Suppressor macrophage (primary cell): ENCODE results near the gene KCNH1.

Experiments used
- DNase-seq, 4 experiments: peaks; one replicate each; pipeline ENCODE4 v3.0.0-alpha.2; 2020 to 2022
- total RNA-seq, 17 experiments: gene quantifications; one replicate each; lab custom pipeline; 2026; ENCODE audit warnings: mixed read lengths in 6 of 17, inconsistent platforms in 3 of 17; lab: John Stamatoyannopoulos, UW

The KCNH1 gene
- total RNA-seq: 0 to 2.6 (median 0.04) reads per million in 17 experiments

DNA sequence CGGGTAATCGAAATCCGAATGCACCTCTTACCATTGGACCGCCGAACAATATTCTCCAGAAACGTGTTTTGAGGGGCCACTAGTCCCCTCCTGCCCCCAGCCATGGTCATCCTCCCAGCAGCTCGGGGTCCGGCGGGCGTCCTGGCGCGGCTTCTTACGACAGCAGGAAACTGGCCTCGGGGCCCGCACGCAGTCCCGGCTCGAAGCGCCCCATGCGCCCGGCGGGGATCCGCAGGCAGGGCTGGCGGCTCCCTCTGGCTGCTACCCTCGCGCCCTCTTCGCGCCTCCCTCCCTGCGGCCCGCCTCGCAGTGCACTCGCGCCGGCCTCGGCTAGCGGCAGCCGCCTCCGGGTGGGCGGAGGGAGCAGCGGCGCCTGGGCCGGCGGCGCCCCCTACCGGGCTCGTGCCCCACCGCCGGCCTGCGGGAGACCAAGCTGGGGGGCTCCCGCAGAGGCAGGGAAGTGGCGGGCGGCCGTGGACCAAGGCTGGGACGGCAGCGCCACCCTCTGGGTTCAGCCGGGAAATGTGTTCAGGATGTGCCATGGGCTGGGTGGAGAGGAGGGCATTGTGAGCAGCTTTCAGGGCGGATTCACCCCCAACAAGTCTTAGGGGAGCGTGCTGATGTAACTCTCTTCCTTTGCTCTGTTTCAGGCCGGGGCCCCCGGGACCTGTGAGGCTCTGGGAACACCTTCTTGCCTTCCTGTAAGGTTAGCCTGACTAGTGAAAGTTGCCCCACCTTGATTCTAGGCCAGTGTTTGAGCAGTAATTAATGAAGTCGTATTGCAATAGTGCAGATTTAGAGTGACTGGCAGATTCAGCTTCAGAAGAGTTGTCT is at the start of gene KCNH1:
KCNH1 (minus strand) TSS at position 313 of the 834 bp plus-strand sequence; CDS start at position 110, 203 bp downstream.
- peak; percentile 78 to 91 (median 82) for DNase-seq

GRCh38 chr1:211182746-211183145 is 48.8 kb upstream of the KCNH1 start:
- no peak for DNase-seq

GRCh38 chr1:211174375-211174774 is 40.4 kb upstream of the KCNH1 start:
- no peak for DNase-seq

DNA sequence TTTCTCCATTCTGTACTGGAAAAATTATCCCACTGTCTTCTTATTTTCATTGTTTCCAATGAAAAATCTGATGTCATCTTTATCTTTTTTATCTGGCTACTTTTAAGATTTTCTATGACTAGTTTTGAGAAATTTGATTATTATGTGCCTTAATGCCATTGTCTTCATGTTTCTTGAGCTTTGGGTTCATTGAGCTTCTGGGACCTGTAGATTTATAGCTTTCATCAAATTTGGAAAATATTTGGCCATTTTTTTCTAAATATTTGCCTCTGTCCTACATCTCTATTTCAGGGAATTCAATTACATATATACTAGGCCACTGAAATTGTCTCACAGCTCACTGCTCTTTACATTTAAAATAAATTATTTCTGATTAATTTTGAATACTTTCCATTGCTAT is 38.7 kb upstream of the KCNH1 start:
- no peak for DNase-seq

- DNase-seq: no peak
Measured at GRCh38 chr1:211169353-211169752, 35.4 kb upstream of the KCNH1 start.

DNA sequence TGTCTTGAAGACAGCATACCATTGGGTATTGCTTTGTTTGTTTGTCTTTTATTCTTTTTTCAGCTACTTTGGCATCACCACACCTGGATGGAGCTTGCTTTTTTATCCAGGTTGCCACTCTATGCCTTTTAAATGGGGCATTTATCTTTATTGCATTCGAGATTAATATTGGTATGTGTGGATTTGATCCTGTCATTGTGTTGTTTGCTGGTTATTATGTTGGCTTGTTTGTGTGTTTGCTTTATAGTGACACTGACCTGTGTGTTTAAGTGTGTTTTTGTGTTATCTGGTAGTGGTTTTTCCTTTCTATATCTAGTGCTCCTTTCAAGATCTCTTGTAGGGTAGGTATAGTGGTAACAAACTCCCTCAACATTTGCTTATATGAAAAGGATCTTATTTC is 24.9 kb upstream of the KCNH1 start:
- DNase-seq: no peak

- no peak for DNase-seq
Measured at GRCh38 chr1:211155040-211155439, 21.1 kb upstream of the KCNH1 start.

GRCh38 chr1:211153932-211154331 is 20.0 kb upstream of the KCNH1 start:
- no peak for DNase-seq

- DNase-seq: no peak
Measured at GRCh38 chr1:211148366-211148765, 14.4 kb upstream of the KCNH1 start.

DNA sequence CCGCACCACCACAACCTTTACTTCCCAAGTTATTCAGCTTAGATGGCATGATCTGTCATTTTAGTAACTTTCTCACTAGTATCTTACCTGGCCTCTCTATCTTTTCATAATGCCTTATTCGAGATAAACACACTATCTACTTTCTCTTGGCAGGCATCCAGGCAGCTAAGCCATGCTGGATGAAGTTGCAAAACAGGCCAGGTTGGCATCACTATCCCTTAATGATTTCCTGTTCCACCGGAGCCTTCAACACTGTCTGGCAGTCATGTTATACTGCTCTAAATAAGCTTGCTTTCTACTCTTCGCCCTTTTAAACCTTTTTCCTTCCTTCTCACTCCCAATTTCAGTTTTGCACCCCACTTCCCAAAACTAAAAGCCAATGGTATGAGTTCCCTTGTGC is 12.0 kb upstream of the KCNH1 start:
- DNase-seq: no peak

DNA sequence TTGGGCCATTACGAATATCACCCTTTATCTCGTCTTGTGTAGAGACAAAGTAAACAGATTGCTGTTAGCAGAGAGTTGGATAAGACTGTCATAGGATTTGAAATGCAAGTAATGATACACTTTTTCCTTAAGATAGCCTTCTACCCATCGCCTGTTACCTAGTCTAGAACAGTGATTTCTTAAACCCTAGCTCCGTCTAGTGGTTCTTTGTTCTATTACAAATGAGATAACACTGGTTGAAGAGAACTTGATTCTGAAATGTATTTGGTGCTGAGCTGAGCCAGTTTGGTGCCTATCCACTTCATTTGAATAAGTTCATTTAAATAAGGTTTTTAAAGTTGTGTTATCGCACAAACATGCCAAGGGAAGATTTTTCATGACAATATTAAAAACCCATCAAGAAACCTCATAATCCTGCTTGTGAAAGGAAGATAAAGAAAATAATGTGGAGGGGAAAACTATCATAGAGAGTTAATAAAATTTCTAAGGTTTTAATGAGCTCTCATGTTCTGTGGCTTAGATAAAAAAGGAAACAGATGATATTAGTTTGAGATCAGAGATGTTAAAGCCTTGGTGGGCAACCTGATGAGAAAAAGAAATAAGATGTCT is 1.5 kb upstream of the KCNH1 start:
- DNase-seq: peak; percentile 9 to 54 (median 39)

GRCh38 chr1:211133393-211133835 is 534 bp downstream of the KCNH1 start:
- DNase-seq: peak in 2 of 4 experiments; percentile 8 to 23

DNA sequence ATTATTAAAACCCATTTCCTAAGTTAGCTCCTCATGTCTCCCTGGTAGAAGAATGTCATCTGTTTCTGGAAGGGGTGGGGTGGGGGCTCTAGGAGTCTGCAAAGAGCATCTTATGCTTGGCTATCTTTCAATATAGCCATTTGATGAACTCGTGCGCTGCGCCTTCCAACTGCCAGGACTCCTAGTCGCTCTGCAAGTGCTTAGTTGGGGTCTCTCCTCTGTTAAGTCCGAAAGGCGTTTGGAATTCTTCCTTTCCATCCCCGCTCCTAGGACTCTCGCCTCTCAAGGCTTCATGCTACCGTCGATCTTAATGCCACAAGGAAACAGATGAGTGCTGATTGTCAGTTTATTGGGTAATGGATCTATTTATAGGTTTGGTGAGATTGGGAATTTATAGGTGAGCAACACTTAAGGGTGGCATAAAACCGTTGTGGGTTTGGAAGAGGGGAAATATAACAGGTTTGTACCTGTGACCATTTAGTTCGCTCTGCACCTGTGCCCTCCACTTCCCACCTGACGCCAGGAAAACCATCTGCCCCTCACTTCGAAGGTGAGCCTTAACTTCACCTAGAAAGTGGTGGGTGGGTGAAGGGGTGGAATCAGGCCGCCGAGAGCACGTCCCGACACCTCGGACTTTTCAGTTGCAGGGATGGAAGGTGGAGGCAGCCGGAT is 1.1 kb downstream of the KCNH1 start:
- DNase-seq: no peak

GRCh38 chr1:211129776-211130175 is 4.2 kb downstream of the KCNH1 start:
- no peak for DNase-seq

DNA sequence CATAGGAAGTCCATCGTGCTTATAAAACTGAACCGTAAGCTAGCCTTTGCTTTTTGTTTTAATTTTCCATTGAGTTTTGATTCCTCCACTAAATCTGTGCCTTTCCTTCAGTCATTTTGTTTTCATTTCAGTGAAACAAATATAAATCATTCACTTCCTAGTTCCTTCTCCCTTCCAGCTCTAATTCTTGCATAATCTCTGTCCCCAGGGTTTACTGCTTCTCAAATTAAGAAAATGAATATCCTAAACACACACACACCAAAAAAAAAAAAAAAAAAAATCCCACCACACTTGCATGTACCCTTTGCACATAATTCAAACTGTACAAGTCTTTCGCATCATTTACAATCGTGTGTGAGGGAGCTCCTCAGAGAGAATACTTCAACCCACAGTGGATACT is 6.8 kb downstream of the KCNH1 start:
- DNase-seq: no peak

DNA sequence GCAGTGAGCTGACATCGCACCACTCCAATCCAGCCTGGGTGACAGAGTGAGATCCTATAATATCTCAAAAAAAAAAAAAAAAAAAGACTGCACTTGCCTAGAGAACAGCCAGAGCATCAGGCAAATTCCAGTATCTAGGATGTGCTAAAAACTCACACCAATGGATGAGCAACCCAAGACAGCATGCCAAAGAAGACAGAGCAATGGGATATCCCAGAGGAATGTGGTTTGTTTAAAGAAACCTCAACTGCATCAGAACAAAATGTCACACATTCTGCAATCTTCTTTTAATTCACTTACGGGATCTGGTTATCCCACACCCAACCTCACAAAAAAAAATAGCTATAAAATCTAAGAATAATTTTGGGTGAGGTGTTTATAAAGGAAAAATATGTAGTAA is 7.3 kb downstream of the KCNH1 start:
- no peak for DNase-seq

- no peak for DNase-seq
Measured at GRCh38 chr1:211118407-211119102, 15.4 kb downstream of the KCNH1 start.

DNA sequence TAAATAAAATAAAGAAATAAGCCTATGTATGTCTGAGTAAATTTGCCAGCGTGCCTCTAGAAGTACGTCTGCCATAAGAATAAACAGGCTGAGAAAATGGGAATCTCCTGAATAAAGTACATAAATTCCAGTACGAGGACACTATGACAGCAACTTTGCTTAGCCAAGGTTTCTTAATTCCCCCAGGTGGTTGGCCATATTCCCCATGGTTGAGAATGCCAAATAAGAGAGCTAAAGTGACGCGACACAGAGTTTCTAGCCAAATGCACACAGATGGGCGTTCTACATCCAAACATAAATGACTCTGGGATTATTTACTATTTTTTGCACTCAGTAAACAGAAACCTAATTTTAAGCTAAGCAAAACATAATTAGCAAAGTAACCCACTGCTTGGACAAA is 19.5 kb downstream of the KCNH1 start:
- no peak for DNase-seq

- DNase-seq: no peak
Measured at GRCh38 chr1:211113566-211113965, 20.4 kb downstream of the KCNH1 start.

DNA sequence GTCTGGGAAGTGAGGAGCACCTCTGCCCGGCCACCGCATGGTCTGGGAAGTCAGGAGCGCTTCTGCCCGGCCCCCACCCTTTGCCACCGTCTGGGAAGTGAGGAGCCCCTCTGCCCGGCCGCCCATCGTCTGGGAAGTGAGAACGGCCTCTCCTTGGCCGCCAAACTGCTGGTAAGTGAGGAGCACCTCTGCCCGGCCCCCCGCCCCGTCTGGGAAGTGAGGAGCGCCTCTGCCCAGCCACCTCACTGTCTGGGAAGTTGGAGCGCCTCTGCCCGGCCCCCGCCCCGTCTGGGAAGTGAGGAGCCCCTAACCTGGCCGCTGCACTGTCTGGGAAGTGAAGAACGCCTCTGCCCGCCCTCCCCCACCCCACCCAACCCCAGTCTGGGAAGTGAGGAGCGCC is 22.6 kb downstream of the KCNH1 start:
- no peak for DNase-seq

DNA sequence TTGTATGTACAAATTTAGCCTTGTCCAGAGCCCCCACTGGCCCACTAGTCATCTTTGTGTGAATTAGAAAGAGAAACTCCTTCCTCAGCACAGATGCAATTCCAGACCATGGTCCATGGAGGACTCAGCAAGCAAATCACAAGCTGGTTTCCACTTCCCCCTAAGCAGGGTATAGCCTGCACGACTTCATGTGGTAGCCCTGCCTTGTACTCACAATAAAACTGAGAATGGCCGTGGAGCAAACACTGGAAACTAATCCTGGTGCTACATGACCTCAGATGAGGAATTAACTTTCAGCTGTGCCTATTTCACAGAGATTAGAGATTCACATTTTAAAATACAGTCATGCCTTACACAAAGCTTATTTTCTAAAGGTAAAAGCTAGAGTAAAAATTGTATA is 32.5 kb downstream of the KCNH1 start:
- no peak for DNase-seq

DNA sequence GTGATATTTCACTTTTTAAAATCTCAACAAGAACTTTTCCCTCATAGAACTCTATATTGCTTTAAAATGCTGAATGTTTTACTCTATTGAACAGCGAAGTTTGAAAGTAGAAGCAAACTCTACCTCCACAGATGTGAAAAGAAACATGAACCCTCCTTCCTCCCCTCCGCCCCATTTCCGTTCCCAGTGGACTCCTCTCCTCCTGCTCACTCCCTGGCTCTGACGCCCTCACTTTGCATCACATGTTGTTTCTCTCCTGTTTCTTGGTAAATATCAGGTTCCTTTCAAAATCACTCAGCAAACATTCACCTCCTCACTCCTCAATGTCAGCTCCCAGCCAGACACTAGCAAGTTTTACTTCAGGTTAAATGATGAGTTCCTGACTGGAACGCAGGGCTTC is 34.6 kb downstream of the KCNH1 start:
- DNase-seq: no peak

- no peak for DNase-seq
Measured at GRCh38 chr1:211095381-211095780, 38.6 kb downstream of the KCNH1 start.
